GM21390 (cell line): ENCODE data around the gene TMEM132C.

Experiments used
- ATAC-seq: cut with Tn5 transposase; IDR thresholded peaks from one replicate; pipeline ENCODE4 v1.9.1; 2021; ENCODE audit not compliant: unreplicated experiment

TMEM132C gene

DNA sequence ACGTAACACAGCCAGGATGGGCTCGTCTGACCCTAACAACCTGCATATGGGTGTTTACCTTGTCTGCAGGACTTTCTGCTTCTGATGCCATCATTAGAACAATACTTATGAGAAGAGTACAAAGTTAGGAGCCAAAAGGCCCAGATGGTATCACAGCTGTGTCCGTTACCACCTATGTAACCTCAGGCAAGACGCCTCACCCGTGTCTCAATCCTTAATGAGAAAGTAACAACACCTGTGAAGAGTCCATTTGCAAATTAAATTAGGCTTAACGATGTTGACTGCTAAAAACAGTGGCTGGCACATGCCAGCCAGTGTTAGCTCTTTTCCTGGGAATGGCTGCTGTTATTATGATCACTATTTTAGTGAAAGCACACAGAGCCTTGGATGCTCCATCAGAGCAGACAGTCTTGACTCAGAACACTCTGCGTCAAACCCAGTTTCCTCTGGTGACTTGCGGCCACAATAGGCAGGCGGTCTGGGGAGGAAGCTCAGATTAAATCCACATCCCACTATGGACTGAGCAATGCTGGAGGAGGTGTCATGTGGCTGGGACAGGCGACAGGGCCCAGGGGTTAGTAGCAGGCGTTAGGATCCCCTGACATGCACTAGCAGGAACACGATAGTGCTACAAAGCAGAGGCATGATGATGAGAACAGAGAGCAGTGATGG lies 431.5 kb downstream of the TMEM132C start:
- no peak for ATAC-seq

- ATAC-seq = no peak
Measured at GRCh38 chr12:128699106-128699505, 432.1 kb downstream of the TMEM132C start.

DNA sequence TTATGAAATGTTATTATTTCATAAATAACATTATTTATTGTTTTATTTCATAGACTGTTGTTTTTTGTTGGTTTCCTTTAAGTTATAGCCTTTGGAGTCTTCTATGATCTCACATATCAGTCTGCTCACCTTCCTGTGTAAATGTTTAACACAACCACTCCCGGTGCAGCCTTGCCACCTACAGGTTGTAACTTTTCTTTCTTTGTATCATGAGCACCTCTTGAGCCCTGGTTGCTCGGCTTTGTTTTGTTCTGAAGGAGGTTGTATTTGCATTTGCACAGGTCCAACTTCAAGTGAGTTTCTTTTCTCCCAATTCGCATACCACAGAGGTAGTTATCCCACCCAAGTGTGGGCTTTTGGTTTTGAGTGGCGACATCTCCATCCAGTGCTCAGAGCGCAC lies 435.4 kb downstream of the TMEM132C start:
- ATAC-seq = no peak

GRCh38 chr12:128705140-128705539 lies 438.2 kb downstream of the TMEM132C start:
- ATAC-seq = no peak

- ATAC-seq = no peak
Measured at GRCh38 chr12:128707488-128707887, 440.5 kb downstream of the TMEM132C start.

- ATAC-seq = no peak
Measured at GRCh38 chr12:128708789-128709188, 441.8 kb downstream of the TMEM132C start.

DNA sequence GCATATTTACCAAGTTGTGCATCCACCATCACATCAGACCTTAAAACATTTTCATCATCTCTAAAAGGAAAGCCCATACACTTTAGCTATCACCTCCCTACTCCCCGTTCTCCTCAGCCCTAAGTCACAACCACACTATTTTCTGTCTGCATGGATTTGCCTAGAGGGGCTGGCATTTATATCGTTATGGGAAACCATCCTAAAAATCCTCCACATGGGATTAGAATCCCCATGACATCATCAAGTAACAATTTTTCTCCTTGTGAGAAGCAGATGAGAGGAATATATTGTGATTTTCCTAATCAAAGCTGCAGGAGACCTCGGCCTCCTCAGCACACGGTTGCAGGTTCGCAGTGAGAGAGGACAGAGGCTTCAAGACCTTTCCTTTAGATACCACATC lies 442.7 kb downstream of the TMEM132C start:
- no peak for ATAC-seq

DNA sequence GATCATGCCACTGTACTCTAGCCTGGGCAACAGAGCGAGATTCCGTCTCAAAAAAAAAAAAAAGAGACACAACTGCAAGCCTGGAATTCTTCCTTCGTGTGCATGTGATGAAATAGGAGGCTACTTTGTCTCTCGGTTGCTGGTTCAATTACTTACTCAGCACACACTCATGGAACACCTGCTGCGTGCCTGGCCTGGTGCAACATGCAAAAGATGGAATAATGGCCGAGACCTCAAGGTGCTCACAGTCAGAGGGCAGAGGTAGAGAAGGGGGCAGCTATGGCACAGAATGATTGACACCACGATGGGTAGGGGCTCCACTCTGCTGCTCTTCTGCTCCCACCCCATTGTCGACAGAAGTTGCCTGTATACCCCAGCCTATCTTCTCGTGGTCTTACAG lies 444.5 kb downstream of the TMEM132C start:
- ATAC-seq = no peak

DNA sequence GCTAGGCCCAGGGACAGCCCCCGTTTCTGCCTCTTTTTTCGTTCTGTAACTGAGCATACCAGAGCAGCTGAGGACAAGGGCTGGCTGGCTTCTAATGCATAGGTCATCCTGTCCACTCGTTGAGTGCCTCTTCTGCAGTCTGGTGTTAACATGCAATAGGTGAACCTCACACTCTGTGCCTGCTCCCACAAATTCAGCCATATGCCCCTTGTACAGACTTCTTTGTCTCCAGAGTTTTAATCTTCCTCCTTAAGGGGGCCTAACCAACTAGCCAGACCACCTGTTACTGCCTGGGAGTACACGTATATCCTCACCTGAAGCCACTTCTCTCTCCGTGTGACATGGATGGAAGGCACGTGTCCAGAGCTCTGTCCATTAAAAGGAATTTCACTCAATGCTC lies 445.7 kb downstream of the TMEM132C start:
- no peak for ATAC-seq

DNA sequence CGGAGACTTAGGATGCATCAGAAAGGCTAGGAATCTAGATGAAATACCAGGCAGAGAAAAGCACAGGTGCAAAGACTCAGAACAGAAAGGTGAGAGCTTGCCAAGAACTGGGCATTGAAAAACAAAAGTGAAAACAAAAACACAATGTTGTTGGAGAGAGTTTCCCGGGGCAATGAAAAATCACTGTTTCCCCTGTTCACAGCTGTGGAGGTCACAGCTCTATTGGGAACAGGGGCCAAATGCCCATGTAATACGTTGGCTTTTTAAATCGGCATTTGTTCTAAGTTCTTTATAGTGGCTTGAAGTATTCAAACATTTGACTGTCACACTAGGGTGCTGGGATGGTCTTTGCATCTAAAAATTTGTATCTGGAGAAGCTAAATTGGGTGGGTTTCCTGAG lies 448.5 kb downstream of the TMEM132C start:
- ATAC-seq = no peak

- ATAC-seq = no peak
Measured at GRCh38 chr12:128724468-128725046, 457.6 kb downstream of the TMEM132C start.

- ATAC-seq = no peak
Measured at GRCh38 chr12:128726886-128727285, 459.9 kb downstream of the TMEM132C start.

DNA sequence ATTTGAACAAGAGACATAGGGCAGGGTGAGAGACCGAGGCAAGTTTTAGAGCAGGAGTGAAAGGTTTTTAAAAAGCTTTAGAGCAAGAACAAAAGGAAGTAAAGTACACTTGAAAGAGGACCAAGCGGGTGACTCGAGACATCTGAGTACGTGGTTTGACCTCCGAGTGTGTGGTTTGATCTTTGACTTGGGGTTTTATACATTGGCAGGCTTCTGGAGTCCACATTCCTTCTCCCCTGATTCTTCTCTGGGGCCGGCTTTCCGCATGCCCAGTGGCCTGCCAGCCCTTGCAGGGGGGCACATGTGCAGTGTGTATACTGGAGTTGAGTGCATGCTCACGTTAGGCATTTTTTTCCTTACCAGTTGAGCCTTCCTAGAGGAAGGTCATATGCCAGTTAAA lies 460.5 kb downstream of the TMEM132C start:
- no peak for ATAC-seq

- no peak for ATAC-seq
Measured at GRCh38 chr12:128727999-128728398, 461.0 kb downstream of the TMEM132C start.

GRCh38 chr12:128729628-128730121 lies 462.7 kb downstream of the TMEM132C start:
- ATAC-seq = no peak

- ATAC-seq = no peak
Measured at GRCh38 chr12:128734371-128734770, 467.4 kb downstream of the TMEM132C start.

- no peak for ATAC-seq
Measured at GRCh38 chr12:128737292-128737966, 470.5 kb downstream of the TMEM132C start.

GRCh38 chr12:128743916-128744315 lies 476.9 kb downstream of the TMEM132C start:
- no peak for ATAC-seq

GRCh38 chr12:128745772-128746689 lies 479.1 kb downstream of the TMEM132C start:
- ATAC-seq = no peak

DNA sequence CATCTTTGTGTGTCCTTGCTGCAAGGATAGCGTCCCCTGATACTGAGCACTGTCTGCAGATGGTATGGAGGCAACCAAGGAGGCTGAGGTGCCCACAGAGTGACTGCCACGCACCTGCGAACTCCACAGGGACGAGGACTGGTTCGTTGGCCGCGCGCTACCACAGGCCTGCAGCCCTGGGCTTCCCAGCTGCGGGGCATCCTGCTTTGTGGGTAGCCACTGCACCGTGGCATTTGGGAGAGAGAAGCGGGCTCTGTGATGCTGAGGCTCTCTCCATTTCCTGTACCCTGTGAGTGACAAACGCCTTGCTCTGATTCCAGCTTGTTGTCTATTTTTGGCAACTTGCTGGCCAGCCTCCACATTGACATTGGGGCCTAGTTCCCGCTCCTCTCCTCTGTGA lies 480.5 kb downstream of the TMEM132C start:
- ATAC-seq = no peak

DNA sequence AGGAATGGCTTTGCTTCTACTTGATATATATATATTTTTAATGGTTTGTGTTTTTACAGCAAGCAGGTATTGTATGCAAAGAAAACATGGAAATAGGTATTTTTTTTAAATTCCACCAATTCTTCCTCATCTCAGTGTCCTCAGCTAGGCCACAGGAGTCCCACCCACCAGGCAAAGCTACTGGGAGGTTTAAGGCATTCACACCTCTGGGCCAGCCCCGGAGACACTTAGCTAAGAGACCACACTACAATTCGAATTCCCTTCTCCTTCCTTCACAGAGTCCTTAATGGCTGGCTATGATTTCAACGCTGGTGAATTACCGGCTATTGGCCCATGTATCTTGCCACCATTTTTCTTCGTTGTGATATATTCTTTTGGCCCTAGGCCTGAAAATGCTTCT lies 485.4 kb downstream of the TMEM132C start:
- ATAC-seq = no peak
